Panc1 (cell line): ENCODE data around the gene ERC2. TPM values are rescaled to one million over a fixed set of nuclear protein-coding genes. Genes with fewer than 3 reads are reported as not detected.

ENCODE experiments used
- ATAC-seq: fragments of 200-7000 bp; cut with Tn5 transposase; 2 replicates; pipeline ENCODE4 v1.9.1; 2020; ENCODE audit warnings: mild to moderate bottlenecking, moderate library complexity
- BruUV-seq: library from RNA; stranded (reverse); fragments of 400-500 nt; replicated peaks from 2 replicates; lab custom pipeline; 2021; lab: Mats Ljungman, UMichigan
- CTCF ChIA-PET: fragments of 300-600 bp; sonication (Branson Sonifier 250); formaldehyde crosslinking; loops from one replicate; lab custom pipeline; 2022; ENCODE audit warnings: antibody characterized with exemption; lab: Charles Lee
- POLR2A ChIA-PET: fragments of 300-600 bp; sonication (Branson Sonifier 250); formaldehyde crosslinking; loops from one replicate; lab custom pipeline; 2022; ENCODE audit warnings: antibody characterized with exemption; lab: Charles Lee
- DNase-seq: peaks from one replicate; pipeline ENCODE4 v3.0.0-alpha.2; 2010; ENCODE audit warnings: low read depth, low spot score
- H3K27ac ChIP-seq: 2 replicates; pipeline ENCODE4 v1.5.1; 2011; ENCODE audit warnings: mild to moderate bottlenecking, low read length, inconsistent platforms
- H3K27me3 ChIP-seq: fragments of 200-500 bp; sonication (Bioruptor generic); 2 replicates; pipeline ENCODE4 v1.6.0; 2014; ENCODE audit warnings: low read length, inconsistent platforms; ENCODE audit not compliant: control insufficient read depth, insufficient read depth
- H3K36me3 ChIP-seq: fragments of 200-500 bp; sonication (Bioruptor generic); 2 replicates; pipeline ENCODE4 v1.5.1; 2014; ENCODE audit warnings: inconsistent platforms, mild to moderate bottlenecking, low read length, moderate library complexity; ENCODE audit not compliant: control insufficient read depth, insufficient read depth
- H3K4me1 ChIP-seq: 2 replicates; pipeline ENCODE4 v1.5.1; 2011; ENCODE audit warnings: inconsistent platforms, mild to moderate bottlenecking, low read length, moderate library complexity; ENCODE audit not compliant: control insufficient read depth, insufficient read depth
- H3K4me3 ChIP-seq, 2 experiments: 2 replicates each; pipeline ENCODE4 v1.5.1; 2011 to 2012; ENCODE audit warnings: low read depth in 2 of 2, low read length in 2 of 2, mild to moderate bottlenecking in 2 of 2, inconsistent platforms in 1 of 2, moderate library complexity in 1 of 2
- H3K9me3 ChIP-seq: fragments of 200-500 bp; sonication (Bioruptor generic); 2 replicates; pipeline ENCODE4 v1.5.1; 2014; ENCODE audit warnings: low read depth, mild to moderate bottlenecking, inconsistent platforms, low read length, moderate library complexity; ENCODE audit not compliant: control insufficient read depth, insufficient read depth
- POLR2AphosphoS5 ChIP-seq: IDR thresholded peaks from 2 replicates; pipeline ENCODE4 v1.6.1; 2012; ENCODE audit warnings: mild to moderate bottlenecking, low read depth, low read length, moderate library complexity
- REST ChIP-seq, 2 experiments: IDR thresholded peaks; 2 replicates each; pipeline ENCODE4 v1.6.1; 2011 to 2012; ENCODE audit warnings: low read depth in 2 of 2, control low read depth in 1 of 2, low read length in 1 of 2, mild to moderate bottlenecking in 1 of 2, moderate library complexity in 1 of 2; ENCODE audit not compliant: insufficient read depth in 1 of 2
- SIN3A ChIP-seq: IDR thresholded peaks from 2 replicates; pipeline ENCODE4 v1.6.1; 2012; ENCODE audit warnings: low read depth, mild to moderate bottlenecking, low read length, moderate library complexity, borderline replicate concordance; ENCODE audit not compliant: insufficient read depth
- TCF7L2 ChIP-seq: IDR thresholded peaks from 2 replicates; pipeline ENCODE4 v1.6.1; 2011; ENCODE audit warnings: mild to moderate bottlenecking, low read depth, low read length, inconsistent platforms
- in situ Hi-C: cut with HindIII; loops from 2 replicates; pipeline ENCODE4 v1.10.0; 2016; ENCODE audit warnings: low sequenced_read_pairs, low pct_unique_long_range_greater_than_20kb
- intact Hi-C: fragments of 100-400 bp; cut with micrococcal nuclease; formaldehyde crosslinking; loops from one replicate; pipeline ENCODE4 v1.10.0; 2022; ENCODE audit not compliant: unreplicated experiment
- total RNA-seq: library from RNA; stranded (reverse); gene quantifications from one replicate; pipeline ENCODE4 v1.2.1, GENCODE V29; 2021; ENCODE audit not compliant: unreplicated experiment
- TF ChIP-seq, protein P1 (sequence below): fragments of 450-650 bp; IDR thresholded peaks from 2 replicates; pipeline ENCODE4 v1.5.1; 2017; ENCODE audit warnings: mild to moderate bottlenecking

ERC2 gene
- total RNA-seq, 1 experiment from 2014 or later, result 0.33 TPM

DNA sequence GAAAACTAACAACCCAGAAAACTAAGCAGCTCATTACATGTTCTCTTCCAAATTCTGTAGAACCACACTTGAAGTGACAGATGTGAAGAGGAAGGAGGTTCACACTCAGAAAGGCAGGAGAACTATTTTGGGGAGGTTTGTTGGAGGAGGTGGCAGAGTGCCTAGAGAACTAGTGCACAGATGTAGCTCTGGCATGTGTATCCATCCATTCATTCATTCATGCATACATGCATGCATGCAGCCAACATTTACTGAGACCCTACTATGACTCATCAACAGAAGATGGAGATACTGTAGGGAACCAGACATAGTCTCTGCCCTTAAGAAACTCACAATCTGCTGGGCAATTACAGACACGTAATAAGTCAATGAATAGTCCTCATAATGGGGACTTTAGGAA lies 116.7 kb downstream of the ERC2 start:
- in situ Hi-C loops, result no loop called here

GRCh38 chr3:56347219-56347871 lies 120.9 kb downstream of the ERC2 start:
- no peak for ATAC-seq
- TF ChIP-seq, protein P1, sequence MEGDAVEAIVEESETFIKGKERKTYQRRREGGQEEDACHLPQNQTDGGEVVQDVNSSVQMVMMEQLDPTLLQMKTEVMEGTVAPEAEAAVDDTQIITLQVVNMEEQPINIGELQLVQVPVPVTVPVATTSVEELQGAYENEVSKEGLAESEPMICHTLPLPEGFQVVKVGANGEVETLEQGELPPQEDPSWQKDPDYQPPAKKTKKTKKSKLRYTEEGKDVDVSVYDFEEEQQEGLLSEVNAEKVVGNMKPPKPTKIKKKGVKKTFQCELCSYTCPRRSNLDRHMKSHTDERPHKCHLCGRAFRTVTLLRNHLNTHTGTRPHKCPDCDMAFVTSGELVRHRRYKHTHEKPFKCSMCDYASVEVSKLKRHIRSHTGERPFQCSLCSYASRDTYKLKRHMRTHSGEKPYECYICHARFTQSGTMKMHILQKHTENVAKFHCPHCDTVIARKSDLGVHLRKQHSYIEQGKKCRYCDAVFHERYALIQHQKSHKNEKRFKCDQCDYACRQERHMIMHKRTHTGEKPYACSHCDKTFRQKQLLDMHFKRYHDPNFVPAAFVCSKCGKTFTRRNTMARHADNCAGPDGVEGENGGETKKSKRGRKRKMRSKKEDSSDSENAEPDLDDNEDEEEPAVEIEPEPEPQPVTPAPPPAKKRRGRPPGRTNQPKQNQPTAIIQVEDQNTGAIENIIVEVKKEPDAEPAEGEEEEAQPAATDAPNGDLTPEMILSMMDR, result peak; percentile 32
- TF ChIP-seq REST (IDR thresholded peaks at IDR 0.05; ENCODE audit: insufficient read depth in 1 of 2, low read depth in 2 of 2, low read length in 1 of 2), result no peak
- ChIA-PET CTCF (no interaction called here), POLR2A (no interaction called here)
- no peaks in the 10 kb centered on the region for H3K9me3 ChIP-seq
- no TSS peak for BruUV-seq
- H3K36me3 ChIP-seq, result no peaks in the 10 kb centered on the region
- no peak overlapping the region for H3K27ac ChIP-seq
- no peak overlapping the region for H3K4me3 ChIP-seq
- H3K4me1 ChIP-seq, result no peaks in the 10 kb centered on the region
- DNase-seq, result no peak
- no peaks in the 10 kb centered on the region for H3K27me3 ChIP-seq
- in situ Hi-C loops (no loop called here), intact Hi-C loops (no loop called here)

More for the DNA sequence above, 116.7 kb downstream of the ERC2 start:
- no peak overlapping the region for H3K4me3 ChIP-seq
- H3K36me3 ChIP-seq, result no peaks in the 10 kb centered on the region
- no peaks in the 10 kb centered on the region for H3K4me1 ChIP-seq
- BruUV-seq, result no TSS peak
- ChIA-PET CTCF (no interaction called here), POLR2A (no interaction called here)
- H3K27me3 ChIP-seq, result no peaks in the 10 kb centered on the region
- no peak for DNase-seq
- no peaks in the 10 kb centered on the region for H3K9me3 ChIP-seq
- intact Hi-C loops, result no loop called here
- TF ChIP-seq, protein P1, result no peak
- no peak for TF ChIP-seq SIN3A
- no peak for TF ChIP-seq POLR2AphosphoS5
- no peak for TF ChIP-seq TCF7L2
- no peak for TF ChIP-seq REST (IDR thresholded peaks at IDR 0.05; ENCODE audit: insufficient read depth in 1 of 2, low read depth in 2 of 2, low read length in 1 of 2)
- no peak for ATAC-seq
- H3K27ac ChIP-seq, result no peak overlapping the region
